WTC11 (cell line): ENCODE results near the gene HMX3.

Experiments used
- ARID4B ChIP-seq: sonication (generic); formaldehyde crosslinking; IDR thresholded peaks from 2 replicates; pipeline ENCODE4 v1.8.0; 2023; ENCODE audit warnings: missing genetic modification reagents, mild to moderate bottlenecking, borderline replicate concordance
- CBFB ChIP-seq: sonication (generic); formaldehyde crosslinking; IDR thresholded peaks from 2 replicates; pipeline ENCODE4 v1.8.1; 2022; ENCODE audit warnings: mild to moderate bottlenecking, low read depth, missing genetic modification reagents
- CREM ChIP-seq: sonication (generic); formaldehyde crosslinking; IDR thresholded peaks from 2 replicates; pipeline ENCODE4 v1.8.1; 2022; ENCODE audit warnings: mild to moderate bottlenecking, missing genetic modification reagents, moderate library complexity
- CTCF ChIP-seq: fragments of 200-600 bp; IDR thresholded peaks from 2 replicates; pipeline ENCODE4 v1.8.0; 2022; ENCODE audit warnings: antibody characterized with exemption
- GRHL2 ChIP-seq: fragments of 250-450 bp; sonication (Bioruptor Pico); IDR thresholded peaks from 2 replicates; pipeline ENCODE4 v1.8.0; 2022; ENCODE audit warnings: mild to moderate bottlenecking, moderate library complexity; ENCODE audit not compliant: insufficient replicate concordance, severe bottlenecking
- MAX ChIP-seq: sonication (generic); formaldehyde crosslinking; IDR thresholded peaks from 2 replicates; pipeline ENCODE4 v1.8.0; 2022; ENCODE audit warnings: mild to moderate bottlenecking, missing genetic modification reagents
- SP1 ChIP-seq: sonication (generic); formaldehyde crosslinking; conservative IDR thresholded peaks from 2 replicates; pipeline ENCODE4 v1.8.1; 2022; ENCODE audit warnings: missing genetic modification reagents
- TP53 ChIP-seq: sonication (generic); formaldehyde crosslinking; IDR thresholded peaks from 2 replicates; pipeline ENCODE4 v1.8.1; 2023; ENCODE audit warnings: mild to moderate bottlenecking, missing genetic modification reagents
- USF2 ChIP-seq: sonication (generic); formaldehyde crosslinking; IDR thresholded peaks from 2 replicates; pipeline ENCODE4 v1.8.1; 2023; ENCODE audit warnings: mild to moderate bottlenecking, missing genetic modification reagents, moderate library complexity
- ZNF121 ChIP-seq: sonication (generic); formaldehyde crosslinking; IDR thresholded peaks from 2 replicates; pipeline ENCODE4 v1.8.0; 2023; ENCODE audit warnings: missing genetic modification reagents
- ZNF138 ChIP-seq: sonication (generic); formaldehyde crosslinking; conservative IDR thresholded peaks from 2 replicates; pipeline ENCODE4 v1.8.1; 2022; ENCODE audit warnings: mild to moderate bottlenecking, moderate library complexity, missing genetic modification reagents
- ZNF219 ChIP-seq: sonication (generic); formaldehyde crosslinking; IDR thresholded peaks from 2 replicates; pipeline ENCODE4 v1.8.0; 2023; ENCODE audit warnings: missing genetic modification reagents, mild to moderate bottlenecking, borderline replicate concordance

GRCh38 chr10:123139521-123140163 lies 3.9 kb downstream of the HMX3 start:
- TF ChIP-seq USF2 (CRISPR knock-in tag) = no peak
- TF ChIP-seq GRHL2 (CRISPR knock-in tag) = no peak
- no peak for TF ChIP-seq ZNF219 (CRISPR knock-in tag)
- TF ChIP-seq ZNF121 (CRISPR knock-in tag) = no peak
- no peak for TF ChIP-seq SP1 (CRISPR knock-in tag)
- no peak for TF ChIP-seq CREM (CRISPR knock-in tag)
- no peak for TF ChIP-seq CTCF
- no peak for TF ChIP-seq CBFB (CRISPR knock-in tag)
- no peak for TF ChIP-seq ZNF138
- no peak for TF ChIP-seq MAX (CRISPR knock-in tag)
- no peak for TF ChIP-seq TP53 (CRISPR knock-in tag)
- no peak for TF ChIP-seq ARID4B (CRISPR knock-in tag)
